Uterus (tissue), 2 donors: Measurements from ENCODE around the gene NXPH4.

ENCODE experiments used
- POLR2A ChIP-seq, 2 donors: fragments of 450-650 bp; IDR thresholded peaks; one replicate each; pipeline ENCODE4 v1.6.1; 2016; ENCODE audit warnings: antibody characterized with exemption in 2 of 2, mild to moderate bottlenecking in 1 of 2, moderate library complexity in 1 of 2
- TF ChIP-seq, protein P1 (sequence below), 4 experiments: fragments of 200-600 bp in 2 of 4; fragments of 450-650 bp in 2 of 4; sonication (generic) in 2 of 4; IDR thresholded peaks; one replicate each; pipeline ENCODE4 v1.5.1; 2016 to 2019; ENCODE audit warnings: antibody characterized with exemption in 4 of 4, mild to moderate bottlenecking in 2 of 4, moderate library complexity in 1 of 4

DNA sequence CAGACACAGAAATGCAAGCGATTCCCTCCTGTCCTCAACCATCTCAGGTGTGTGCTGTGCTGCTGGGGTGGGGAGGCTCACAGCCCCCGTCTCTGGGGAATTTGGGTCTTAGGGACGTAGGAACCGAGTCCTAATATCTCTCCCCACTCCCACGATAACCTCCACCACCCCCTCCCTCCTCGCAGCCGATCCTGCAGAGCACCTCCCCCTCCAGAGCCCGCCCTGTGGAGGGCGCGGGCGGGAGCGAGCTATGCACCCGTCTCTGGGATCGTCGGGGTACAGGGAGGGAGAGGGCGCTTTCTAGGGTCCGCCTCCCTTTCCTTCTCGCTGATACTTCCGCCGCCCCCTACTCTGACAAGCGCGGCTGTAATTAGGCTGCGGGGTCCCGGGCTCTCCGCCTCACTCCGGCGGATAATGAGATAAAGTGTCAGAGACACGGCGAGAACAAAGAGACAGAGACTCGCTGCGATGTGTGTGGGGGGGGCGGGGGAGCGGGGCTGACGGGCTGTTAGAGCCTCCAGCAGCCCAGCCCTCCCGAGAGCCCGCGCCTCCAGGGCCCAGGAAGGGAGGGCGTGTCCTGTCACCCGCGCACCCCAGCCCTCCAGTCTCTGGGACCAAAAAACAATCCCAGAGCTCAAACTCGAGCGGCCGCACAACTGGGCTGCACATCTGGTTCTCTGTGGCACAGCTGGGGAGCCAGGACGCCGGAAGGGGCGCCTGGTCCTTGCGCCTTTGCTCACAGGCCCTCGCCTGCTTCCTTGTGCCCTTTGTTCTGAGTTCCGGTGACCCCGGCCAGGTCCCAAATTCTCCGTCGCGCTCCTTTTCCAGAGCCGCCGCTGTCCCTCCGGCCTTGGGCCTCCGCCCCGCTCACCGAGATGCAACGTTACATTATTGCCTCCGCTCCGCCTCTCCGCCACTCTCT, 21.6 kb downstream of the NXPH4 start:
- TF ChIP-seq POLR2A (IDR thresholded peaks at IDR 0.05) = no peak
- TF ChIP-seq, protein P1, sequence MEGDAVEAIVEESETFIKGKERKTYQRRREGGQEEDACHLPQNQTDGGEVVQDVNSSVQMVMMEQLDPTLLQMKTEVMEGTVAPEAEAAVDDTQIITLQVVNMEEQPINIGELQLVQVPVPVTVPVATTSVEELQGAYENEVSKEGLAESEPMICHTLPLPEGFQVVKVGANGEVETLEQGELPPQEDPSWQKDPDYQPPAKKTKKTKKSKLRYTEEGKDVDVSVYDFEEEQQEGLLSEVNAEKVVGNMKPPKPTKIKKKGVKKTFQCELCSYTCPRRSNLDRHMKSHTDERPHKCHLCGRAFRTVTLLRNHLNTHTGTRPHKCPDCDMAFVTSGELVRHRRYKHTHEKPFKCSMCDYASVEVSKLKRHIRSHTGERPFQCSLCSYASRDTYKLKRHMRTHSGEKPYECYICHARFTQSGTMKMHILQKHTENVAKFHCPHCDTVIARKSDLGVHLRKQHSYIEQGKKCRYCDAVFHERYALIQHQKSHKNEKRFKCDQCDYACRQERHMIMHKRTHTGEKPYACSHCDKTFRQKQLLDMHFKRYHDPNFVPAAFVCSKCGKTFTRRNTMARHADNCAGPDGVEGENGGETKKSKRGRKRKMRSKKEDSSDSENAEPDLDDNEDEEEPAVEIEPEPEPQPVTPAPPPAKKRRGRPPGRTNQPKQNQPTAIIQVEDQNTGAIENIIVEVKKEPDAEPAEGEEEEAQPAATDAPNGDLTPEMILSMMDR (IDR thresholded peaks at IDR 0.05) = no peak
